HG02938 (cell line): ENCODE results near the gene NBEA.
"Not testable (repeated sequence)": the region's sequence is repeated elsewhere in the genome, so short reads cannot be mapped to it uniquely, and the experiment has no call there.

Source experiments
- ATAC-seq: cut with Tn5 transposase; IDR thresholded peaks from one replicate; pipeline ENCODE4 v1.9.1; 2021; ENCODE audit warnings: mild to moderate bottlenecking, moderate library complexity; ENCODE audit not compliant: unreplicated experiment

Gene NBEA

GRCh38 chr13:35365883-35366282, 423.8 kb downstream of the NBEA start:
- ATAC-seq: no peak

DNA sequence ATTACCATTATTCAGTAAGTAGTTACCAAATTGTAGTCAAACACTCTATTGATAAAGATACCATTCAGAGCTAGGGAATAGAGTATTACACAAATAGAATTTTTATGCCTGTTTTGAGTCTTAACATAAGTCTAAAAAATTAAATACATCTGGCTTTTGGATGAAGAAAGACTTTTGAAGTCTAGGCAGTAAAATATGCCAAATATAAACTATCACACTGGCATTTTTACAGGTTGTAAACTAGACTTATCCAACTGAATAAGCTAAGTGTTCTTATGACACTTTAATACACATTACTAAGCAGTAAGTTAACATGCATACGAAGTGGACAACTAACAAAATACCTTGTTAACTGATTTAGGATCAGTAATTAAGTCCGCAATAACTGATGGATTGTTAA, 425.5 kb downstream of the NBEA start:
- ATAC-seq: no peak

GRCh38 chr13:35378939-35379338, 436.9 kb downstream of the NBEA start:
- ATAC-seq: no peak

DNA sequence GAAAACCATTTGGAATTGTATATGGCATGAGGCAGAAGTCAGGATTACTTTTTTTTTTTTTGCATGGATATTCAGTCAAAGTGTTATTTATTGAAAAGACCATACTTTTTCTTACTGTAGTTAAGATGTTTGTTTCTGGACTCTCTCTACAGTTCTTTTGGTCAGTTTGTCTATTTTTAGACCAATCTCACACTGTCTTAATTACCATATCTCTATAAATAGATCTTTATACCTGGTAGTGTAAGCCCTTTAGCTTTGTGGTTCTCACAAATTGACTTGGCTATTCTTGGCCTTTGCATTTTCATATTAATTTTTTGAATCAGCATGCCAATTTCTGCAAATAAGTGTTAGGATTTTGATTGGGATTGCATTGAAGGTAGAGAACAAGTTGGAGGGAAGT, 437.6 kb downstream of the NBEA start:
- no peak for ATAC-seq

DNA sequence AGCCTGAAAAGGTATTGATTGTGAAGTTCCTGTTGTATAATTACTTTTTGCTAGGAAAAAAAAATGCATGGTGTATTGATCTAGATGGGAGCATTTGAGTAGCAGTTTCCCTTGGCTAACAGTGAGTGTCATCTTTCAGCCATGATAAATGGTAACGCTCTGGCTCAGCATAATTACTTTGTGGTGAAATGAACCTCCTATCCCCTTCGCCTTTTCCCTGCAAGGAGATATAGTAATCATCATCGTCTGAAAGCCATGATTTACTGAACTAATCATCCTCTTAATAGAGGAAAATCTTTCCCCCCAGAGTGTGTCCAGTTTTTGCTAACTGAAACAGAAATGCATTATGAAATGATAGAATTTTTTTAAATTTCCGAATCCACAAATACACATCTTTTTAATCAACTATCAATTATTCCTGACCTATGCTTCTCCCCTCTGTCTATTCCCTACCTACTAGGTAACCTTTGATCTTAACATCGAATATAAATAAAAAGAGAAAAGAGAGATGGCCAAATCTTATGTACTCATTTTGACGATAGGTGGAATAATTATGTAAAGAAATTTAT, 445.7 kb downstream of the NBEA start:
- no peak for ATAC-seq

DNA sequence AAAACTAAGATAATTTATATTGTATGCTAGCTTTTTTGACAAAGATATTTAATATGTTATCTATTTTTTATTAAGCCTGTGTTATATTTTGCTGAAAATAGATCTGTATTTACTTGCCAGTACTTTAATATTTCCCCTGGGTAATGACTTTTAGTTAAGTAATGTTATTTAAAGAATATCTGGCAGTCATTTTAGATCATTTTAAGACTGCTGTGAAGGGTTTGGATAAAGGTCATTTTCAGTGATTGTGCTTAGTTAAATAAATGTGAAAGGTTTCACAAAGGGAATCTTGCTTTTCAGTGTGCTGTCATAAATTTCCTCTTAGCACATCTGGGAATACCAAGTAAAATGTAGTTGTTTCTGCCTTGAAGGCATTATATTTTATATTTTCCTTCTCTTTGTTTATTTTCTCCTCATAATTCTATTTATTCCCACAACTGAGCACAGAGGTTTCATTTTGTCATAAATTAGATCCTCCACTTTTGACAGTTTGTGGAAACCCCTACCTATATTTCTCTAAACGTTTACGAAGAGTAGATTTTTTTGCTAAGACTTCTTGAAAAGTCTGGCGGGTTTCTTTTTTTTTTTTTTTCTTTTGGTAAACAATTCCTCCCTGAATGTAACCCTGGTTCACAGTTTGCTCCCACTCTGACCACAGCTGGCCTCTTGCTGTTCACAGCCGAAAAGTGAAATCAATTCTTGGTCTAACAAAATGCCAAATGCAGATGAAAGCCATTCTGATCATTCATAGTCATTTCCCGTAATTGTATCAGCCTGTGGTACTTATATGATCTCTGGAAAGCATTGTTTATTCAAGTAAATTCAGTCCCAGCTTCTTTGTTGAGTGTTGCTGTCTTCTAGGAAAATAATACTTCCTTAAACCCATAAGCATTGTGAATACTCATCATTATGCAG, 446.6 kb downstream of the NBEA start:
- no peak for ATAC-seq

- ATAC-seq: no peak
Observed at GRCh38 chr13:35389535-35389934, 447.5 kb downstream of the NBEA start.

- no peak for ATAC-seq
Observed at GRCh38 chr13:35392768-35393167, 450.7 kb downstream of the NBEA start.

DNA sequence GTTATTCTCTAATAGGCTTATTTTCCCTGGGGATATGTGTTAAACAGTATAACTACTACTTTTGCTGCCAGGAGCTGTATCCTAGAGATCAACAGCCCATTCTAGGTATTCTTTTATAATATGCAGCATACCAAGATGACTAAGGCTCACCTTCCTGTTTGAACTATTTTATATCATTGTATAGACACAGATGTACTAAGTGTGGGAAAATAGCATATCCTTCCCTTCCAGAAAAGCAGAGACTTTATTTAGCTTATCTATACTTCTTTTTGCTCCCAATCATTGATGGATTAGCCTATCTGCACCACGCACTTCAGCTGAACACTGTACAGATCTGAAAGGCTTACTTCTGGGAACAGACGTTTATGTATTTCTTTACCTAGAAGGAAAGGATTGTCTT, 451.8 kb downstream of the NBEA start:
- ATAC-seq: no peak

GRCh38 chr13:35408285-35408684, 466.2 kb downstream of the NBEA start:
- not testable (repeated sequence) for ATAC-seq

DNA sequence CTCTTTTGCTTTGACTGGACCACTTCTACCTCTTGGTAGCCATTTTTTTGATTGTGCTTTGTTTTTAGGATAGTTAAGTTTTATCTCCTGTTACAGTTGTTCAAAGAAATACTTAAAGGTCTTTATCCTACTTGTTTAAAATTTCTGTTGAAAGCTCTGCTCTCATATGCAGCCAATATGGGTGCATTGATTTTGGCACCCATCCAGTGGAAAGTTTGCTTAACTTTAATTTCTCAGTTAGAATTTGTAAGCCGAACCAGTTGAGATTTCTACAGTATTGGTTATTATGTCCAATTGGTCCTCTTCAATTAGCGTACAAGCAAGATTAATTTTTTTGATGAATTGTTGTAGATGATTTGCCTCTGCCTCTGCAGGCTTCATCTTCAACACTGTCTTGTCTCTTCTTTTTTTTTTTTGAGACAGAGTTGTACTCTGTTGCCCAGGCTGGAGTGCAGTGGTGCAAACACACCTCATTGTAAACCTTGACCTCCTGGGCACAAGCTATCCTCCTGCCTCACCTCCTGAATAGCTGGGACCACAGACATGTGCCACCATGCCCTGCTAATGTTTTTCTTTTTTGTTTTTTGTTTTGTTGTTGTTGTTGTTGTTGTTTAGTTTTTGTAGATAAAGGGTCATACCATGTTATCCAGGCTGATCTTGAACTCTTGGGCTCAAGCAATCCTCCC, 469.1 kb downstream of the NBEA start:
- ATAC-seq: no peak

GRCh38 chr13:35448465-35448864, 506.4 kb downstream of the NBEA start:
- no peak for ATAC-seq

DNA sequence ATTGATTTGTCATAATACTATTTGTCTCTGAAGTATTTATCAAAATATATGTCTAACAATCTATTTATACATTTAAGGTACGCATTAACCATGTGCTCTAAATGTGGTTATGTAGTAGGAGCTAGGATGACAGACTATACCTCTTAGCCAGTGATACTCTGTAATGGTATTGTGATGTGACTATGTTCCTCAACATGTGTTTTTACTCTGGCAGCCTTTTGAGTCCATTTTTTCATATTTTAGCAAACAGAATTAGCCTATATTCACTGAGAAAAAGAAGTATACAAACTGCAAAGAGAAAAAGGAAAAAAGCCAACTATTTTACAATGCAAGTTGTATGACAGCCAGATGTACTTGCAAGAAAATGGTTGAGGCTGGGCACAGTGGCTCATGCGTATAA, 507.8 kb downstream of the NBEA start:
- ATAC-seq: no peak

- no peak for ATAC-seq
Observed at GRCh38 chr13:35455022-35455421, 513.0 kb downstream of the NBEA start.

- ATAC-seq: no peak
Observed at GRCh38 chr13:35457258-35457657, 515.2 kb downstream of the NBEA start.

DNA sequence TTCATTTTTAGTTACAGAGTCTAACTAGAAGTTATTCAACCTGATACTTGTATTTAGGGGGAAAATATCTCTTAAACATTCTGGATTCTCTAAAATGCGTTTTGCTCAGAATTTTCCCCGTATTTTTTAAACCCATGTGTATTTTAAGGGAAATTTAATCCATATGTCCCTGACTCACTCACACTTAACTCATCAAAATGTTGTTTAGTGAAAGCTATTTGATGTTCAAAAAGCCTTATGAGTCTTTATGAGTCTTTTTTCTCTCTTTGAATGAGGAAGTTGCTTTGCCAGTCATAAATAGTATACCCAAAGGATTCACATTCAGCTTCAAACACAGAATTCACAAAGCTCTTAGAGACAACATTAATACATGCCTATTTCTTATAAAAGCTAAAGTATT, 518.0 kb downstream of the NBEA start:
- ATAC-seq: no peak

GRCh38 chr13:35465371-35465770, 523.3 kb downstream of the NBEA start:
- ATAC-seq: no peak

DNA sequence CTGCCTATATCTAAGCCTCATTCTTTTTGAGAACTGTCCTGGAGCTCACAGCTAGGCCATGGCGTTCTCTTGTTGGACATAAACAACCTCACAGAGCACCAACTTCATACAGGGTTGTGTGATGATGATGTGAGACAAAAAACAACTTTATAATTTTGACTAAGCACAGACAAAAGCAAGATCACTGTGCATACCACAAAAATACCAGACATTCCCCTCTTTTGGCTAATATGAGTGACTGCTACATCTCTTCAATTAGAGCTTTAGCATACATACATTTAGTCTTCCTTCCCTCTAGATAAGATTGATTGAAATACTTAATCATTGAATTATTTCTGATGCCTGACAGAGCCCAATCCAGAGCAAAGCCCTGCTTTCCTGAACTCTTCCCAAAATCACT, 526.1 kb downstream of the NBEA start:
- no peak for ATAC-seq

DNA sequence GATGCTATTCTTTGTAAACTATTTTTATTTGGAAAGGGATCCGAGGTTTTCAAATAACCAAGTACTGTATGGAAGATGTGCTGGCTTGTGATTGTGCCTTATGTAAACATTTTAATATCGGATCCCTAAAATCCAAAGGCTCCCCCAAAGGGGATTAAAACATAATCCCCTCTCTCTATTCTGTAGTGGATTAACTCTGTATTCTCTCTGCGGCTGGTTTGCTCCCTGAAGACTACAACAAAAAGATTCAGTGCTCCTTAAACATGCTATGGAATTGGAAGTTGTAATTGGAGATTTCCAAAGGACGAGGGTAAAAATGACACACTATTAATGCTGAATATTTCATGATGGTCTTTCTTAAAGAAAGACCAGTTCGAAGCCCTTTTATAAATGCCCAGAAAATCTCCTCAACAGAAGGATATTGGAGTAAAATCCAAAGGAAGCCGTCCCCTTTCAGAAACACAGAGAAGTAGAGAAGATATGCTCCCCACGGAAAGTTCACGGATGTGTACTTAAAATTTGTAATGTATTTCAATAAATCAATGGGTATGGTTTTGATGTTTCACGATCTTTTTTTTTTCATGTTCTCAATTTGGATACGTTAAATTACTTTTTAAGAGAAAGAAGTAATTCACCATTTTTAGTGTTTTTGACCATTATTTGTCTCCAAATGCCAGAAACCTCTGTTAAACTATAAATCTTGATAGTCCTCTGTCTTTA, 527.9 kb downstream of the NBEA start:
- no peak for ATAC-seq

GRCh38 chr13:35470671-35471661, 528.9 kb downstream of the NBEA start:
- ATAC-seq: no peak
